Central memory CD8-positive, alpha-beta T cell (primary cell): ENCODE measurements around the gene SMURF2.

ENCODE experiments used
- ATAC-seq: fragments of 150-1000 bp; cut with Tn5 transposase; replicated peaks from 2 replicates; pipeline ENCODE4 v1.10.0; 2022; ENCODE audit warnings: mild to moderate bottlenecking, moderate FRiP score, moderate number of reproducible peaks; ENCODE audit not compliant: poor library complexity, severe bottlenecking; ENCODE audit errors: extremely low read depth
- DNase-seq, 2 donors: peaks; one replicate each; pipeline ENCODE4 v3.0.0; 2021; ENCODE audit warnings: low spot score in 2 of 2
- H3K27ac Mint-ChIP-seq: one replicate; pipeline ENCODE4 v1.8.0; 2022; ENCODE audit warnings: low read depth, mild to moderate bottlenecking, moderate library complexity, mixed read lengths
- H3K27me3 Mint-ChIP-seq: one replicate; pipeline ENCODE4 v1.8.0; 2022; ENCODE audit warnings: mixed read lengths
- H3K36me3 Mint-ChIP-seq: one replicate; pipeline ENCODE4 v1.8.0; 2022; ENCODE audit warnings: mild to moderate bottlenecking, moderate library complexity, mixed read lengths; ENCODE audit not compliant: insufficient read depth
- H3K4me1 Mint-ChIP-seq: one replicate; pipeline ENCODE4 v1.8.0; 2022; ENCODE audit warnings: mixed read lengths
- H3K4me3 Mint-ChIP-seq: one replicate; pipeline ENCODE4 v1.8.0; 2022; ENCODE audit warnings: mild to moderate bottlenecking, moderate library complexity, mixed read lengths
- H3K9me3 Mint-ChIP-seq: one replicate; pipeline ENCODE4 v1.8.0; 2022; ENCODE audit warnings: mixed read lengths

SMURF2 gene

GRCh38 chr17:64506576-64507412 lies 155.3 kb downstream of the SMURF2 start, which contains the start of gene CEP95:
Gene CEP95 (plus strand): TSS chr17:64506977. CDS start chr17:64507098, 121 bp downstream.
- peak within 1 kb of the TSS; percentile 100 for H3K4me3 Mint-ChIP-seq
- DNase-seq: peak; percentile 96
- peaks cover 82% of the 10 kb centered on the region for H3K36me3 Mint-ChIP-seq
- H3K9me3 Mint-ChIP-seq: no peaks in the 10 kb centered on the region
- H3K4me1 Mint-ChIP-seq: peaks cover 61% of the 10 kb centered on the region
- H3K27me3 Mint-ChIP-seq: no peaks in the 10 kb centered on the region
- H3K27ac Mint-ChIP-seq: peak within 1 kb of the TSS; percentile 100
- ATAC-seq: peak; percentile 64

- DNase-seq (peak; percentile 92 to 97), ATAC-seq (peak; percentile 50)
- H3K4me3 Mint-ChIP-seq: peak within 1 kb of the TSS; percentile 100
- H3K36me3 Mint-ChIP-seq: peaks cover 82% of the 10 kb centered on the region
- no peaks in the 10 kb centered on the region for H3K9me3 Mint-ChIP-seq
- H3K27ac Mint-ChIP-seq: peak within 1 kb of the TSS; percentile 100
- no peaks in the 10 kb centered on the region for H3K27me3 Mint-ChIP-seq
- peaks cover 67% of the 10 kb centered on the region for H3K4me1 Mint-ChIP-seq
Observed at GRCh38 chr17:64506201-64506575, 155.9 kb downstream of the SMURF2 start, which contains the start of gene DDX5. Gene DDX5 (minus strand): TSS chr17:64506289. CDS start chr17:64506119, 170 bp downstream.

- Mint-ChIP-seq H3K27ac (peak overlapping the region; percentile 100), H3K9me3 (no peaks in the 10 kb centered on the region), H3K4me1 (peaks cover 70% of the 10 kb centered on the region), H3K36me3 (peaks cover 83% of the 10 kb centered on the region), H3K4me3 (peak overlapping the region; percentile 100), H3K27me3 (no peaks in the 10 kb centered on the region)
- DNase-seq: peak; percentile 76 to 85
- peak; percentile 26 for ATAC-seq
Observed at GRCh38 chr17:64505340-64506200, 156.5 kb downstream of the SMURF2 start.

- no peaks in the 10 kb centered on the region for H3K9me3 Mint-ChIP-seq
- peak overlapping the region; percentile 100 for H3K4me3 Mint-ChIP-seq
- H3K4me1 Mint-ChIP-seq: peaks cover 71% of the 10 kb centered on the region
- peaks cover 84% of the 10 kb centered on the region for H3K36me3 Mint-ChIP-seq
- DNase-seq: no peak
- no peaks in the 10 kb centered on the region for H3K27me3 Mint-ChIP-seq
- ATAC-seq: no peak
- H3K27ac Mint-ChIP-seq: peak overlapping the region; percentile 100
Observed at GRCh38 chr17:64504769-64505339, 157.3 kb downstream of the SMURF2 start.

- DNase-seq (no peak), ATAC-seq (no peak)
- Mint-ChIP-seq H3K27me3 (no peaks in the 10 kb centered on the region), H3K27ac (peak overlapping the region; percentile 100), H3K9me3 (no peaks in the 10 kb centered on the region), H3K4me3 (peak overlapping the region; percentile 100), H3K36me3 (peaks cover 87% of the 10 kb centered on the region), H3K4me1 (peaks cover 76% of the 10 kb centered on the region)
Observed at GRCh38 chr17:64503821-64504768, 158.0 kb downstream of the SMURF2 start.

- DNase-seq (no peak), ATAC-seq (no peak)
- Mint-ChIP-seq H3K4me1 (peaks cover 75% of the 10 kb centered on the region), H3K27ac (peak overlapping the region; percentile 100), H3K4me3 (peak overlapping the region; percentile 100), H3K36me3 (peaks cover 92% of the 10 kb centered on the region), H3K27me3 (no peaks in the 10 kb centered on the region), H3K9me3 (no peaks in the 10 kb centered on the region)
Observed at GRCh38 chr17:64503341-64503740, 158.8 kb downstream of the SMURF2 start.

- Mint-ChIP-seq H3K27ac (peak overlapping the region; percentile 100), H3K36me3 (peaks cover 95% of the 10 kb centered on the region), H3K4me3 (peak overlapping the region; percentile 100), H3K4me1 (peaks cover 77% of the 10 kb centered on the region), H3K9me3 (no peaks in the 10 kb centered on the region), H3K27me3 (no peaks in the 10 kb centered on the region)
- ATAC-seq (no peak), DNase-seq (no peak)
Observed at GRCh38 chr17:64502809-64503208, 159.3 kb downstream of the SMURF2 start.

- Mint-ChIP-seq H3K27ac (peak overlapping the region; percentile 100), H3K4me1 (peaks cover 79% of the 10 kb centered on the region), H3K9me3 (no peaks in the 10 kb centered on the region), H3K36me3 (peaks cover 99% of the 10 kb centered on the region), H3K27me3 (no peaks in the 10 kb centered on the region), H3K4me3 (peak overlapping the region; percentile 100)
- ATAC-seq (no peak), DNase-seq (no peak)
Observed at GRCh38 chr17:64502021-64502420, 160.1 kb downstream of the SMURF2 start.

GRCh38 chr17:64500862-64501765 lies 161.0 kb downstream of the SMURF2 start:
- Mint-ChIP-seq H3K9me3 (no peaks in the 10 kb centered on the region), H3K4me3 (peak overlapping the region; percentile 100), H3K27me3 (no peaks in the 10 kb centered on the region), H3K4me1 (peaks cover 88% of the 10 kb centered on the region), H3K36me3 (peaks cover 99% of the 10 kb centered on the region), H3K27ac (peak overlapping the region; percentile 100)
- ATAC-seq: no peak
- no peak for DNase-seq

GRCh38 chr17:64500487-64500859 lies 161.6 kb downstream of the SMURF2 start:
- peaks cover 93% of the 10 kb centered on the region for H3K36me3 Mint-ChIP-seq

More at GRCh38 chr17:64500487-64500859, 161.6 kb downstream of the SMURF2 start:
- DNase-seq (no peak), ATAC-seq (no peak)
- Mint-ChIP-seq H3K9me3 (no peaks in the 10 kb centered on the region), H3K4me3 (peak overlapping the region; percentile 100), H3K27ac (peak overlapping the region; percentile 100), H3K27me3 (no peaks in the 10 kb centered on the region), H3K4me1 (peaks cover 92% of the 10 kb centered on the region)
